ENCODE results near the gene EGFL6. TPM values are rescaled to one million over a fixed set of nuclear protein-coding genes. Genes with fewer than 3 reads are reported as not detected.
"Not testable (repeated sequence)": the region's sequence is repeated elsewhere in the genome, so short reads cannot be mapped to it uniquely, and the experiment has no call there.

EGFL6 gene
- total RNA-seq, 1 experiment from 2014 or later, result not detected

DNA sequence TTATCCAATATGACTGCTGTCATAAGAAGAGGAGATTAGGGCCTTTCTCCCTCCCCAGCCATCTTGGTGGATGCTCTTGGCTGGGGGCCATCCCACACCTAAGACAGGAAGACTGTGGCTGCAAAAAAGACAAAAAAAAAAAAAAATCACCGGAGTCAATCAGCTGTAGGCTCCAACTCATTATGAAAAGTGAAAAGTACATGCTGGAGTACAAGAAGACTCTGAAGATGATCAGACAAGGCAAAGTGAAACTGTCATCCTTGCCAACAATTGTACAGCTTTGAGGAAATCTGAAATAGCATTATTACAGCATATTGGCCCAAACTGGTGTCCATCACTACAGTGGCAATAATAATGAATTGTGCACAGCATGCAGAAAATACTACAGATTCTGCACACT, 5.2 kb downstream of the EGFL6 start:
- Histone ChIP-seq H3K9me3 (no peaks in the 10 kb centered on the region), H3K27me3 (peaks cover 6% of the 10 kb centered on the region; the same call in 1 of the 2 replicates), H3K4me3 (no peak overlapping the region), H3K36me3 (no peaks in the 10 kb centered on the region)
- no peak for DNase-seq

DNA sequence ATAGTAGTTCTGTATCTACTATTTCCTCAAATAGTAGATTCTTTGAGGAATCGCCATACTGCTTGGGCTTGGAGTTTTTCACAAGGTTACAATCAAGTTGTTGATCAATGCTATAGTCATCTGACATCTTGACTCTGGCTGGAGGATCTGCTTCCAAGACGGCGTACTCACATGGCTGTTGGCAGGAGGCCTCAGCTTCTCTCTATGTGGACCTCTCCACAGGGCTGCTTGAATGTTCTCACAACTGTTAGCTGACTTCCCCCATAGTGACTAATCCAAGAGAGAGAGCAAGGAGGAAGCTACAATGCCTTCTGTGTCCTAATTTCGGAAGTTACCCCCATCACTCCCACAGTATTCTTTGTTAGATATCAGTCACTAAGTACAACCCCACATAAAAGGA, 10.3 kb downstream of the EGFL6 start:
- no peak overlapping the region for H3K4me3 ChIP-seq
- H3K27me3 ChIP-seq, result no peaks in the 10 kb centered on the region
- H3K36me3 ChIP-seq, result no peaks in the 10 kb centered on the region
- no peak for DNase-seq
- H3K9me3 ChIP-seq, result no peaks in the 10 kb centered on the region

DNA sequence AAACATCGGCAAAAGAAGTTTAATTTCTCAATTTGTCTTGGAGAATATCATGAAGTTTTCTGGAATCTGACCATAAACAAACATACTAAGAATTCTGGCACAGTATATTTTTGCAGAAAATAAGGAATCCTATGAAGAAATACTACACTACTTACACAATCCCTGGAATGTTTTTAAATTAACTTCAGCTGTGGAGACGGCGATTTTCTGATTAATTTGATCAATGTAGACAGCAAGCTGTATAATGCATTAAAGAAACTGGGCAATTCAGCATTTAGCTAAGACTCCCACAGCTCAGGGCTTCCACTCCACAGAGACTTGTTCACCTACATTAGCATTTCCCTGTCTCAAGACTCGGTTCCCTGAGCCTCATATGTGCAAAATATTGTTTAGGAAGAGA, 12.2 kb downstream of the EGFL6 start:
- H3K36me3 ChIP-seq, result no peaks in the 10 kb centered on the region
- H3K4me3 ChIP-seq, result no peak overlapping the region
- no peaks in the 10 kb centered on the region for H3K27me3 ChIP-seq
- DNase-seq, result no peak
- no peaks in the 10 kb centered on the region for H3K9me3 ChIP-seq

DNA sequence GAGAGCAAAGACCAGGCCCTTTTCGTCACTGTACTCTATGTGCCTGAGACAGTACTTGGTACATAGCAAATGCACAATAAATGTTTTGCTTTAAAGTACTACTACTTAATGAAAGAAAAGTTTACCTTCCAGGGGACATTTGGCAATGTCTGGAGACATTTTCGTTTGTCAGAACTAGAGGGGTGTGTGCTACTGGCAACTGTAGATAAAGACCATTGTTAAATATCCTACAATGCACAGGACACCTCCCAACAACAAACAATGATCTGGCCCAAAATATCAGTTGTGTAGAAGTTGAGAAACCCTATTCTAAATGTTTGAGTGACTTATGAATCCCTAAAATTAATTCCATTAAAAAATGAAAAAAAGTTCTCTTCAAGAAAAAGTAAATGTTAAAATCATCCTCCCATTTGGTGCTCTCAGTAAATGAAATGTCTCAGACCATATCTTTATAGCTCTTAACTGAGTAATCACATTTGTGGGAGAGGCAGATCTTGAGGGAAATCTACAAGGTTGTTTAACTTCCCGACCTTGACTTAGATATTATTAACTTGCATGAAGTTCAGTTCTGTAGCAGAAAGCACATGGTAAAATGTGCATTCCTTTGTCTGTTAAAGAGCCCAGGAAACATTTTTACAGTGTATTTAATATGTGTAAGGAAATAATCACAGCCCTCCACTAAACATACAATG, 18.5 kb downstream of the EGFL6 start:
- Histone ChIP-seq H3K36me3 (no peaks in the 10 kb centered on the region), H3K4me3 (no peak overlapping the region), H3K9me3 (no peaks in the 10 kb centered on the region), H3K27me3 (no peaks in the 10 kb centered on the region)
- no peak for DNase-seq

DNA sequence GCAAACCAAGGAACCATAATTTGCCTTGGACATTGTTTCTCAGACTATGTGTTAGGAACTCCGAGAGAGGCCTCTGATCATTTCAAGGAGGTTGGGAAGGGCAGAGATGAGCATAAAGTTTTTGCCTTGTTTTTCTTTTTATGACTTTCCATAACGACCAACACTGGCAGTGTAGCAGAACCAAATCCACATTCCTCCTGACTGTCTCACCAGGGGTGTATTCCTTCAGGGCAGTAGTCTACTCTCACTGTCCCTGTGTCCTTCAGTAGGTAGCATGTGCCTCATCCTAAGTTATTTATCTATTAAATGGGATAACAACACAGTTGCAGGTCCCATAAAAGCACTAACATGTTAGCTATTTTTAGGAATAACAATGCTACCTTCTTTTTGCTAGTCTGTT, 20.8 kb downstream of the EGFL6 start:
- Histone ChIP-seq H3K36me3 (no peaks in the 10 kb centered on the region), H3K4me3 (no peak overlapping the region), H3K9me3 (no peaks in the 10 kb centered on the region), H3K27me3 (no peaks in the 10 kb centered on the region)
- DNase-seq, result no peak

DNA sequence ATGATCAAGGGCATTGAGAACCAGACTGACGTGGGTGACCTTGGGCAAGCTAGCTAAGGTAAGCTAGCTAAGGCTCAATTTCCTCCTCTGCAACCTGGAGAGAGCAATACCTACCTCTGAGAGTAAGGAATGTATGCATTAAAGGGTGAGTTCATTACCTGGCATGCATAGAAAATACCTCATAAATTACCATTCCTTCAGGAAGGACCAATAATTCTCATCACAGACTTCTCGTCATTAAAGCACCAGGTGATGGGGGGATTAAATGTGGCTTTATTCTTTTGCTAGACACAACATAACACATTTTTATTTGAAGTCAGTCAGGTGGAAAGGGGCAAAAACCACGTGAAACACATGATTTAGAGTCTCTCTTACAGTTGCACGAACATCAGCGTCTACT, 21.5 kb downstream of the EGFL6 start:
- no peaks in the 10 kb centered on the region for H3K9me3 ChIP-seq
- no peaks in the 10 kb centered on the region for H3K36me3 ChIP-seq
- no peaks in the 10 kb centered on the region for H3K27me3 ChIP-seq
- DNase-seq, result no peak
- H3K4me3 ChIP-seq, result no peak overlapping the region

DNA sequence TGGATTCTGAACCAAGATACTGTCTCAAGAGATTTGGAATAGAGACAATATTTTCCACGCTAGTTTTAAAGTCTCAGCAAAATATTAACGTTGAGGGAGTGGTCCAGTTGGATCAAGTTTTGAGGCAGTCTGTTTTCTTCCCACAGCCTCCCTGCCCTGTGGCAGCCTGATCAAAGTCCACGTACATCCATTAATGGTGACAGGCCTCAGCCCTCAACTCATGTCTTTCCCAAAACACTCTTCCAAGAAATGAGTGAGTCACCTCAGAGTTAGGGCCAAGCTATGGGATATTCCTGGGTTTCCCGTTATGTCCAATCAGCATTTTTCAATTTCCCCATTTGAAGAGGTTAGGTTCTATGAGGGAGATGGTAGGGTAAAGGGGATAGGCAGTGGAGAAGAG, 28.5 kb downstream of the EGFL6 start:
- Histone ChIP-seq H3K36me3 (no peaks in the 10 kb centered on the region), H3K4me3 (no peak overlapping the region), H3K27me3 (no peaks in the 10 kb centered on the region), H3K9me3 (no peaks in the 10 kb centered on the region)
- DNase-seq, result no peak

DNA sequence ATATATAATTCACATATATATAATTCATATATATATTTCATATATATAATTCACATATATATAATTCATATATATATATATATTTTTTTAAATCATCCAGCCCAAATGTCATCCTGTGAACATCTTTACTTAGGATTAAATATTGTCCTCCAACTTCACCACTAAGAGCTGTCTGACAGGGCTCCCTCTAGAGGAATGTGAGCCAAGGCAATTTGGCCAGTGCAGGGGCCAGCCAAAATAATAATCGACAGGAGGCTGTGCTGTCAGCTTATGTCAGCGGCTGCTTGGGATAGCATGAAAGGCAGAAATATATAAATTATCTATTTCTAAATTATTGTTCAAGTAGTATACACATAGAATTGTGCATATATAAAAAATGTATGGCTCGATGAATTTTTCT, 29.5 kb downstream of the EGFL6 start:
- H3K36me3 ChIP-seq, result no peaks in the 10 kb centered on the region
- DNase-seq, result peak; percentile 19

DNA sequence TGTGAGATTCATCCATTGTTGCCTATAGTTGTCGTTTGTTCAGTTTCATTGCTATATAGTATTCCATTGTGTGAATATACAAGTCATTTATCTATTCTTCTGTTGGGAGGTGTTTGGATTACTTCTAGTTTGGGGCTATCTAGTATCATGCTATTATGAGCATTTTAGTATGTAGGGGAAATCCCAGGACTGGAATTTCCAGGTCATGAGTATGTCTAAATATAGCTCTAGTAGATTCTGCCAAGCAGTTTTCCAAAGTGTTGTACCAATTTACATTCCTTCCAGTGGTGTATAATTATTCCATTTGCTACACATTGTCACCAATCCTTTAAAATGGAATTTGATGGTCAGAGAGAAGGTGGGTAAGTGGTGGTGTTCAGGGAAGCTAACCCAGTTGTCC, 30.1 kb downstream of the EGFL6 start:
- no peaks in the 10 kb centered on the region for H3K36me3 ChIP-seq
- no peak for DNase-seq
- no peak overlapping the region for H3K4me3 ChIP-seq
- no peaks in the 10 kb centered on the region for H3K27me3 ChIP-seq
- no peaks in the 10 kb centered on the region for H3K9me3 ChIP-seq

More for the DNA sequence above, 29.5 kb downstream of the EGFL6 start:
- Histone ChIP-seq H3K4me3 (no peak overlapping the region), H3K9me3 (no peaks in the 10 kb centered on the region), H3K27me3 (no peaks in the 10 kb centered on the region)

DNA sequence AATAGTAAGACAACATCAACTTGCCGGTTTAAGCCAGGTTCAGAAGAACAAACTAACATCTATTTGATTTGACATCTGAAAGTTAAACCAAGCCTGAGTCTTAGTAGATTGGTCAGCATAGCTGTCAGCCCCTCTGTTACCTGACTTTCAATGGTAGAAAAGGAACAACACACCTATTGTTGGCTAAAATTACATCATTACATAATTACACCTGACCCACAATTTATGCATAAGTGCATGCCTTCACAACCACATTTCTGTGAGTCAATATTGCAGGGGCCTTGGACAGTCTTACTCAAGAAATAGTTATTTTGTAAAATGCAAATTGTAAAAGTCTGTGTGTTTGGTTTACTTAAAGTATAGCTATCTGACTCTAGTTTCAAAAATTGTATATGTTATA, 36.2 kb downstream of the EGFL6 start:
- Histone ChIP-seq H3K27me3 (no peaks in the 10 kb centered on the region), H3K36me3 (no peaks in the 10 kb centered on the region), H3K9me3 (no peaks in the 10 kb centered on the region), H3K4me3 (no peak overlapping the region)
- no peak for DNase-seq

DNA sequence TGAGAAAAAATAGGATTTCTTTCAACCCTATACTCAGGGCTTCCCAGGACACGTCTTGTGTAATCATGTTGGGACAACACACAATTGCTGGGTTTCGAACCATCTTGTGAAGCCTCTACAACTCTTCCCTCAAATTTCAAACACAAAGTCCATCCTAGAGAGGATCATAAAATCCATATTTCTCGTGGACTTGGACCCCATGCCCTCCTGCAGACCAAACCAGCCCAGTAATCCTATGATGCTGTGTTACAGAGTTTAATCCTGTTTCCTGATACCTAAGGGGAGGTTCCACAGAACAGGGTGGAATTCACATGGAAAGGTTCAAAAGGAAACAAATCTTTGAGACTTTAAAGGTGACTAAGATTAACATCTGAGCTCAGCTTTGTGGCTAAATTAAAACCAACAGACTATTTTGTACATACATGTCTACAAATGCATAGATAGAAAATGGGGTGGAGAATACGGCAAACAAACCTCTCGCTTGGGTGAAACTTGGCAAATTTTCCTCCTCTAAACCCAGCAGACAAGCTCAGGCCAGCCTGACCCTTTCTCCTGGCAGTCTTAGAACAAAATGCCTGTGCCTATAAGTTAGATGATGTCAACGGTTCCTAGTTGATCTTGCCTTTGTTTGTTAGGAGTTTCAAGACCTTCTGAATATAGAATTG, 38.1 kb downstream of the EGFL6 start:
- no peak overlapping the region for H3K4me3 ChIP-seq
- no peaks in the 10 kb centered on the region for H3K36me3 ChIP-seq
- no peak for DNase-seq
- H3K9me3 ChIP-seq, result no peaks in the 10 kb centered on the region
- no peaks in the 10 kb centered on the region for H3K27me3 ChIP-seq

DNA sequence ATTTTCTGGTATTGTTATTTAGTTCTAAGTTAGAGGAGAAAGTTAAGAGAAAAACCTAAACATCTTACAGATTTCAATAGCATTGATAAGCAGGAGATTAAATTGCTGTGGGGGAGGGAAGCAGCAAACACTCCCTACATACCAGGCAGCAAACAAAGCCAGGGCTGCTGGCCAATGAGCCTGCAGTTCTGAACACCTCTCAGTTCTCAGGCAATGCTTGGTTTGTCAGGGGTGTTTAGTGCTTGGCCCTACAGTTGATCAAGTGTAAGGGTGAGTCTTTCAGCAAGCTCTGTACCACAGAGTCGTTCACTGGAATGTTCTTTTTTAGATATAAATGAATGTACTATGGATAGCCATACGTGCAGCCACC, 38.6 kb downstream of the EGFL6 start:
- no peak for DNase-seq
- no peaks in the 10 kb centered on the region for H3K9me3 ChIP-seq
- H3K36me3 ChIP-seq, result no peaks in the 10 kb centered on the region
- H3K27me3 ChIP-seq, result no peaks in the 10 kb centered on the region
- no peak overlapping the region for H3K4me3 ChIP-seq

DNA sequence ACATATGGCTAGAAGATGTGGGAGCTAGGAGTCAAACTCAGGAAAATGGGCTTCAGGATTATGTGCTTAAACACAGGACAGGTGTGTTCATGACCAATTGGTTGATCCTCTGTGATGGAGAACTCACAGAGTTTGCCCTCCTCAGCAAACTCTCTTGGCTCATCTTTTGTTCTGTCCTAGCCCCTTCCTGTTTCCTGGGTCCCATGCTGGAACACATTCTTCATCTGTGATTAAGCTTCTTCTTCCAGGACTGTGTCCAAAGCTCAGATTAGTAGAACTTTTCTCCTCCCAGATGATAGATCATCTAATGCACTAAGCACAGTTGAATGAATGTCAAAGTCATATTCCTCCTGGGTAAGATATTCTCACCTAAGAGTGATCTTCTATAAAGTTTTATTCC, 44.8 kb downstream of the EGFL6 start:
- H3K36me3 ChIP-seq, result no peaks in the 10 kb centered on the region
- no peak for DNase-seq
- H3K9me3 ChIP-seq, result no peaks in the 10 kb centered on the region
- H3K27me3 ChIP-seq, result no peaks in the 10 kb centered on the region
- no peak overlapping the region for H3K4me3 ChIP-seq

DNA sequence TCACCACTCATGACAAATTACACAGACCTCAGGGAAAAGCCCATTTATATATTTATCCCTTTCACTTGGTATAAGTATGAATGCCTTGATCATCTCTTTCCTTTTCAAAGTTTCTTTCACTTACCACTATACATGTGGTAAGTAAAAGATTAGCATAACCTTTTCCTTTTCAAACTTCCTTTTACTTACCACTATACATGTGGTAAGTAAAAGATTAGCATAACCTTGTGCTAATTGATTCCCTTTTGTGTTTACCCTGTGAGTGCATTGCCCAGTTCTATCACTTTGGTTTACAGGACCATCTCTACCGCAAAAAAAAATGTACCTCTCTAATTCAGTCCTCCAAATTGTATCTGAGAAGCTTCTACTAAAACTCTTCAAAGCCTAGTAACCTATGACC, 50.8 kb downstream of the EGFL6 start:
- H3K4me3 ChIP-seq, result no peak overlapping the region
- no peaks in the 10 kb centered on the region for H3K27me3 ChIP-seq
- H3K36me3 ChIP-seq, result no peaks in the 10 kb centered on the region
- DNase-seq, result no peak
- H3K9me3 ChIP-seq, result no peaks in the 10 kb centered on the region

DNA sequence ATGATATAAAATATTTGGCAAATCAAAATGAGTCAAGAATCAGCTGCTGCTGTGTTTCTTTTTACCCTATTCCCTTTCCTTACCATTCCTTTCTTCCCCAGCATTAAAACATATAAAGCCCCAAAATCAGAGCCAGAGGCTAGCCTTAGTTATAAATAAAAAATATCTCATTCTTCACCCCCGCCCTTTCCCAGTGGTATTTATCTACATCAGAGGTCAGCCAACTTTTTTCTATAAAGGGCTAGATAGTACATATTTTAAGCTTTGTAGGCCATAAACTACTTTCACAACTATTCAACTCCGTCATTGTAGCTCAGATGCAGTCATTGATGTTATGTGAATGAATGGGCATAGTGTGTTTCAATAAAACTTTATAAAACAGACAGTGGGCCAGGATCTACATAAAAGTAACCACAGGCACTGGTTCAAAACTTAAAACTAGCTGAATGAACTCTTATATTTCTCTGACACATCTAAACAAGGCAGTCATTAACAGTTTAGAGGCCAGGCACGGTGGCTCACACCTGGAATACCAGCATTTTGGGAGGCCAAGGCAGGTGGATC, 53.1 kb downstream of the EGFL6 start:
- Histone ChIP-seq H3K4me3 (no peak overlapping the region), H3K9me3 (no peaks in the 10 kb centered on the region), H3K36me3 (no peaks in the 10 kb centered on the region), H3K27me3 (no peaks in the 10 kb centered on the region)
- no peak for DNase-seq

DNA sequence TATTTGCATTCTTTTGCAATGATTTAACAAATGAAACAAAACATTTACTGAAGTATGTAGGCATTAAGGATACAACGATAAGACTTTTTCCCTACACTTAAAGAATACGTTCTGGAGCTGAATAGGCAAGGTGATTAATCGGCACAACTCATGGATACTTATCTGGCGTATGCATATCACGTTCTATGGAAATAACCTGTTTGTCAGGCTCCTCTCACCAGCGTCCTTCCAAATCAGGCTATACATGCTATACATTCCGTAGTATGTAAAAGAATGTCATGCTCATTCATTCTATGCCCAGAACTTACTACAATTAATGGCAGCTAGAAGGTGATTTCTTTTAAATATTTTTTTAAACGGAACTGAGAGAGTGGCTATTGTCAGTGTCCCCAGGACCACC, 57.9 kb downstream of the EGFL6 start:
- H3K9me3 ChIP-seq, result no peaks in the 10 kb centered on the region
- no peak for DNase-seq
- H3K27me3 ChIP-seq, result no peaks in the 10 kb centered on the region
- H3K36me3 ChIP-seq, result no peaks in the 10 kb centered on the region
- no peak overlapping the region for H3K4me3 ChIP-seq

DNA sequence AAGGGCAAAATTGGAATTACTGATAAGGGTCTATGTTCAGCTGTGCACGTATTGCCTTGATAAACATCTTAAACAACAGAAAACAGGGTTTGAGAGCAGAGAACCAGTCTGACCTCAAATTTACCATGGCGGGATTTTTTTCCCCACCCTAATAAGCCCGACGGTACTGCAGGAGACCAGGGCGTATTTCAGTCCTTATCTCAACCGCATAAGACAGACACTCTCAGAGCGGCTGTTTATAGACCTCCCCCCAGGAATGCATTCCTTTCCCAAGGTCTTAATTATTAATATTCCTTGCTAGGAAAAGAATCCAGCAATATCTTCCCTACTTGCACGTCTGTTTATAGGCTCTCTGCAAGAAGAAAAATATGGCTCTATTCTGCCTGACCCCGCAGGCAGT, 67.8 kb downstream of the EGFL6 start:
- not testable (repeated sequence) for DNase-seq, H3K27me3 ChIP-seq, H3K36me3 ChIP-seq, H3K4me3 ChIP-seq, H3K9me3 ChIP-seq

DNA sequence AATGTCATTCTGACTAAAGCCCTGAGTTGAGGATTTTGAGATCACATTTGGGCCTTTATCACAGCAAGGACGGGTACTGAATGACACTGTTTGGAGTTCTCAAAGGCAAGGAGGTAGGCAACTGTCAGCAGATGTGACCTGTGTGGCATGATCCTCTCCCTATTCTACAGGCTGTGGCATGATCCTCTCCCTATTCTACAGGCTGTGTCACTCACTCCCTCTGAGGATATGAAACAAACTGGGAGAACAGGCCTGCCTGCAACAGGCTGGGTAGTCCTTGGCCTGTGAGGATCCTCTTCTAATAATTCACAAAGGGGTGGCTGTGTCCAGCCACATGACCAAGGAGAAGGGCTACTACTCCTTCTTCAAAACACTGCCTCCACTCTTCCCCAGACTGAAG, 68.6 kb downstream of the EGFL6 start:
- DNase-seq, result no peak
- Histone ChIP-seq H3K4me3 (no peak overlapping the region), H3K9me3 (no peaks in the 10 kb centered on the region), H3K27me3 (no peaks in the 10 kb centered on the region), H3K36me3 (no peaks in the 10 kb centered on the region)

Data from MG63 (cell line).